Peyer's patch (tissue), 4 donors: ENCODE results near the gene NOL3. TPM values are rescaled to one million over a fixed set of nuclear protein-coding genes. Genes with fewer than 3 reads are reported as not detected.

Source experiments
- DNase-seq, 3 donors: peaks; one replicate each; pipeline ENCODE4 v3.0.0-alpha.2; 2017 to 2019
- H3K27ac ChIP-seq, 4 donors: fragments of 200-600 bp; sonication (generic); one replicate each; pipeline ENCODE4 v1.5.1; 2016 to 2019
- H3K27me3 ChIP-seq, 2 donors: fragments of 200-600 bp; sonication (generic); one replicate each; pipeline ENCODE4 v1.5.1; 2019
- H3K36me3 ChIP-seq, 3 donors: fragments of 200-600 bp; sonication (generic); one replicate each; pipeline ENCODE4 v1.5.1; 2016 to 2019
- H3K4me1 ChIP-seq, 4 donors: fragments of 200-600 bp; sonication (generic); one replicate each; pipeline ENCODE4 v1.5.1; 2016 to 2019
- H3K4me3 ChIP-seq, 4 donors: fragments of 200-600 bp; sonication (generic); 1 replicate in 3 of 4; 2 replicates in 1 of 4; pipeline ENCODE4 v1.5.1; 2016 to 2019; ENCODE audit warnings: mild to moderate bottlenecking in 1 of 4
- H3K9me3 ChIP-seq, 4 donors: fragments of 200-600 bp; sonication (generic); one replicate each; pipeline ENCODE4 v1.5.1; 2016 to 2019; ENCODE audit warnings: mild to moderate bottlenecking in 1 of 4
- CTCF ChIP-seq, 6 experiments: fragments of 450-650 bp in 4 of 6; fragments of 200-600 bp in 2 of 6; sonication (generic) in 1 of 6; IDR thresholded peaks; one replicate each; pipeline ENCODE4 v1.5.1; 2017 to 2019; ENCODE audit warnings: antibody characterized with exemption in 6 of 6, mild to moderate bottlenecking in 3 of 6, moderate library complexity in 1 of 6
- POLR2A ChIP-seq, 2 donors: fragments of 450-650 bp; IDR thresholded peaks; one replicate each; pipeline ENCODE4 v1.5.1; 2017; ENCODE audit warnings: antibody characterized with exemption in 2 of 2, mild to moderate bottlenecking in 2 of 2, moderate library complexity in 2 of 2
- total RNA-seq, 4 donors: library from RNA; depleted of rRNA; stranded (reverse); fragments of >200 nt; gene quantifications; one replicate each; pipeline ENCODE4 v1.1.0, GENCODE V29; 2016

Gene NOL3
- total RNA-seq, 4 donors from 2014 or later = 24.4 to 65.2 (median 34.1) TPM

GRCh38 chr16:67161595-67162058, 8.7 kb upstream of the NOL3 start:
- Histone ChIP-seq H3K4me1 (peaks cover 17 to 59% (median 34%) of the 10 kb centered on the region in 4 donors), H3K36me3 (no peaks in the 10 kb centered on the region), H3K27me3 (peaks cover 0 to 3% of the 10 kb centered on the region in 2 donors), H3K4me3 (no peak overlapping the region), H3K27ac (no peak overlapping the region), H3K9me3 (no peaks in the 10 kb centered on the region)
- DNase-seq = no peak
- TF ChIP-seq POLR2A (IDR thresholded peaks at IDR 0.05) = no peak
- TF ChIP-seq CTCF (IDR thresholded peaks at IDR 0.05) = no peak

- no peak for DNase-seq
- Histone ChIP-seq H3K27ac (peak overlapping the region in 1 of 4 donors; percentile 38), H3K4me1 (peaks cover 17 to 56% (median 34%) of the 10 kb centered on the region in 4 donors), H3K9me3 (no peaks in the 10 kb centered on the region), H3K27me3 (peaks cover 0 to 3% of the 10 kb centered on the region in 2 donors), H3K4me3 (peak overlapping the region in 3 of 4 donors; percentile 37 to 57 (median 39)), H3K36me3 (no peaks in the 10 kb centered on the region)
- TF ChIP-seq POLR2A (IDR thresholded peaks at IDR 0.05) (no peak), CTCF (IDR thresholded peaks at IDR 0.05) (no peak)
Measured at GRCh38 chr16:67162506-67163163, 7.7 kb upstream of the NOL3 start.

- H3K27ac ChIP-seq = peak overlapping the region in 3 of 4 donors; percentile 7 to 66 (median 38)
- peak in 2 of 3 donors; percentile 59 to 65 for DNase-seq
- no peaks in the 10 kb centered on the region for H3K36me3 ChIP-seq
- H3K4me3 ChIP-seq = peak overlapping the region; percentile 7 to 57 (median 38)
- H3K9me3 ChIP-seq = no peaks in the 10 kb centered on the region
- peak in 1 of 6 experiments; percentile 2 for TF ChIP-seq CTCF (IDR thresholded peaks at IDR 0.05)
- no peak for TF ChIP-seq POLR2A (IDR thresholded peaks at IDR 0.05)
- peaks cover 14 to 56% (median 34%) of the 10 kb centered on the region in 4 donors for H3K4me1 ChIP-seq
- H3K27me3 ChIP-seq = peaks cover 0 to 3% of the 10 kb centered on the region in 2 donors
Measured at GRCh38 chr16:67163164-67163998, 7.0 kb upstream of the NOL3 start.

GRCh38 chr16:67163999-67164558, 6.3 kb upstream of the NOL3 start:
- Histone ChIP-seq H3K27me3 (peaks cover 0 to 3% of the 10 kb centered on the region in 2 donors), H3K4me3 (peak overlapping the region; percentile 7 to 57 (median 38)), H3K9me3 (no peaks in the 10 kb centered on the region), H3K4me1 (peaks cover 14 to 53% (median 31%) of the 10 kb centered on the region in 4 donors), H3K27ac (peak overlapping the region in 3 of 4 donors; percentile 7 to 66 (median 31)), H3K36me3 (no peaks in the 10 kb centered on the region)
- no peak for TF ChIP-seq POLR2A (IDR thresholded peaks at IDR 0.05)
- DNase-seq = no peak

GRCh38 chr16:67164599-67165061, 5.7 kb upstream of the NOL3 start, which contains the start of gene HSF4:
Gene HSF4 (plus strand): TSS chr16:67164745. CDS start chr16:67164812, 67 bp downstream.
- TF ChIP-seq CTCF (IDR thresholded peaks at IDR 0.05) (no peak), POLR2A (IDR thresholded peaks at IDR 0.05) (peak in 1 of 2 donors; percentile 43)
- Histone ChIP-seq H3K27me3 (peaks cover 0 to 3% of the 10 kb centered on the region in 2 donors), H3K27ac (peak within 1 kb of the TSS in 3 of 4 donors; percentile 7 to 66 (median 38)), H3K36me3 (no peaks in the 10 kb centered on the region), H3K4me3 (peak within 1 kb of the TSS; percentile 7 to 57 (median 38)), H3K4me1 (peaks cover 14 to 57% (median 35%) of the 10 kb centered on the region in 4 donors), H3K9me3 (no peaks in the 10 kb centered on the region)
- peak in 2 of 3 donors; percentile 80 to 83 for DNase-seq
